ENCODE measurements around the gene CSF3R. TPM values are rescaled to one million over a fixed set of nuclear protein-coding genes. Genes with fewer than 3 reads are reported as not detected.

Gene CSF3R
- total RNA-seq, 3 donors from 2014 or later: 17.3 to 54.2 (median 28.8) TPM

- Histone ChIP-seq H3K36me3 (peaks cover 10% of the 10 kb centered on the region), H3K4me3 (no peak overlapping the region), H3K27ac (no peak overlapping the region), H3K4me1 (no peaks in the 10 kb centered on the region), H3K27me3 (no peaks in the 10 kb centered on the region), H3K9me3 (no peaks in the 10 kb centered on the region)
- intact Hi-C loops (cut with DNase I; ENCODE audit: low total_unique reads): no loop called here
- DNase-seq (ENCODE audit: low spot score in 2 of 2): no peak
- TF ChIP-seq POLR2A (IDR thresholded peaks at IDR 0.05): no peak
- no peak for TF ChIP-seq CTCF (IDR thresholded peaks at IDR 0.05)
- TF ChIP-seq POLR2AphosphoS5 (IDR thresholded peaks at IDR 0.05): no peak
Measured at GRCh38 chr1:36457691-36458090, 25.0 kb downstream of the CSF3R start.

GRCh38 chr1:36456391-36456928, 26.3 kb downstream of the CSF3R start:
- peaks cover 10% of the 10 kb centered on the region for H3K36me3 ChIP-seq
- H3K27me3 ChIP-seq: no peaks in the 10 kb centered on the region
- H3K9me3 ChIP-seq: no peaks in the 10 kb centered on the region
- no peaks in the 10 kb centered on the region for H3K4me1 ChIP-seq
- DNase-seq (ENCODE audit: low spot score in 2 of 2): no peak
- H3K4me3 ChIP-seq: no peak overlapping the region
- no peak overlapping the region for H3K27ac ChIP-seq
- TF ChIP-seq POLR2A (IDR thresholded peaks at IDR 0.05): no peak
- no peak for TF ChIP-seq CTCF (IDR thresholded peaks at IDR 0.05)
- no peak for TF ChIP-seq POLR2AphosphoS5 (IDR thresholded peaks at IDR 0.05)
- intact Hi-C loops (cut with DNase I; ENCODE audit: low total_unique reads): no loop called here

GRCh38 chr1:36455386-36455785, 27.3 kb downstream of the CSF3R start:
- intact Hi-C loops (cut with DNase I; ENCODE audit: low total_unique reads): no loop called here

GRCh38 chr1:36453600-36454388, 28.9 kb downstream of the CSF3R start:
- Histone ChIP-seq H3K36me3 (no peaks in the 10 kb centered on the region), H3K4me1 (no peaks in the 10 kb centered on the region), H3K9me3 (no peaks in the 10 kb centered on the region), H3K27me3 (no peaks in the 10 kb centered on the region), H3K27ac (no peak overlapping the region), H3K4me3 (no peak overlapping the region)
- DNase-seq (ENCODE audit: low spot score in 2 of 2): no peak
- TF ChIP-seq POLR2AphosphoS5 (IDR thresholded peaks at IDR 0.05) (no peak), POLR2A (IDR thresholded peaks at IDR 0.05) (no peak), CTCF (IDR thresholded peaks at IDR 0.05) (no peak)
- intact Hi-C loops (cut with DNase I; ENCODE audit: low total_unique reads): no loop called here

More at GRCh38 chr1:36455386-36455785, 27.3 kb downstream of the CSF3R start:
- Histone ChIP-seq H3K36me3 (peaks cover 2% of the 10 kb centered on the region), H3K27me3 (no peaks in the 10 kb centered on the region), H3K4me1 (no peaks in the 10 kb centered on the region), H3K27ac (no peak overlapping the region), H3K4me3 (no peak overlapping the region), H3K9me3 (no peaks in the 10 kb centered on the region)
- TF ChIP-seq CTCF (IDR thresholded peaks at IDR 0.05) (no peak), POLR2A (IDR thresholded peaks at IDR 0.05) (no peak), POLR2AphosphoS5 (IDR thresholded peaks at IDR 0.05) (no peak)
- no peak for DNase-seq (ENCODE audit: low spot score in 2 of 2)

- no peaks in the 10 kb centered on the region for H3K36me3 ChIP-seq
- no peaks in the 10 kb centered on the region for H3K27me3 ChIP-seq
- no peak overlapping the region for H3K27ac ChIP-seq
- H3K9me3 ChIP-seq: no peaks in the 10 kb centered on the region
- TF ChIP-seq CTCF (IDR thresholded peaks at IDR 0.05) (no peak), POLR2A (IDR thresholded peaks at IDR 0.05) (no peak), POLR2AphosphoS5 (IDR thresholded peaks at IDR 0.05) (no peak)
- H3K4me1 ChIP-seq: no peaks in the 10 kb centered on the region
- DNase-seq (ENCODE audit: low spot score in 2 of 2): no peak
- H3K4me3 ChIP-seq: no peak overlapping the region
- intact Hi-C loops (cut with DNase I; ENCODE audit: low total_unique reads): no loop called here
Measured at GRCh38 chr1:36453051-36453450, 29.7 kb downstream of the CSF3R start.

Data from breast epithelium (tissue), 4 donors.